Cardiac muscle cell (in vitro differentiated cells and primary cell): Measurements from ENCODE around the gene DLG4. TPM values are rescaled to one million over a fixed set of nuclear protein-coding genes. Genes with fewer than 3 reads are reported as not detected.

Source experiments
- DNase-seq, 2 donors: peaks; one replicate each; pipeline versions ENCODE4 v3.0.0 to v3.0.0-alpha.2; 2010 to 2017; ENCODE audit warnings: low read depth in 1 of 2, low spot score in 1 of 2
- H3K27ac ChIP-seq: fragments of 200-600 bp; sonication (generic); 2 replicates; pipeline ENCODE4 v1.5.1; 2016
- H3K27me3 ChIP-seq: fragments of 200-600 bp; sonication (generic); 2 replicates; pipeline ENCODE4 v1.6.0; 2016; ENCODE audit warnings: control low read depth
- H3K36me3 ChIP-seq: fragments of 200-600 bp; sonication (generic); 2 replicates; pipeline ENCODE4 v1.5.1; 2016; ENCODE audit warnings: control low read depth
- H3K4me1 ChIP-seq: fragments of 200-600 bp; sonication (generic); 2 replicates; pipeline ENCODE4 v1.8.1; 2017; ENCODE audit warnings: low read depth, mild to moderate bottlenecking, mixed run types
- H3K4me3 ChIP-seq: fragments of 200-600 bp; sonication (generic); 2 replicates; pipeline ENCODE4 v1.5.1; 2016; ENCODE audit warnings: mild to moderate bottlenecking
- H3K9me3 ChIP-seq: fragments of 200-600 bp; sonication (generic); 2 replicates; pipeline ENCODE4 v1.5.1; 2017; ENCODE audit warnings: low read depth, mild to moderate bottlenecking, control low read depth
- CTCF ChIP-seq: IDR thresholded peaks from 2 replicates; pipeline ENCODE4 v1.5.1; 2012; ENCODE audit warnings: low read depth, mild to moderate bottlenecking, low read length
- polyA plus RNA-seq: library from polyadenylated mRNA; unstranded; fragments of >200 nt; fragmentation: Nextera tagmentation; extraction: Ambion mirVana; gene quantifications from 2 replicates; pipeline ENCODE4 v1.2.1, GENCODE V29; 2016
- total RNA-seq: library from RNA; depleted of rRNA; stranded (reverse); fragments of >200 nt; gene quantifications from 2 replicates; pipeline ENCODE4 v1.2.3, GENCODE V29; 2016

The DLG4 gene
- total and polyA plus RNA-seq, 2 experiments from 2014 or later = 6.8 to 40.6 TPM

GRCh38 chr17:7261379-7262191, 41.9 kb upstream of the DLG4 start:
- Histone ChIP-seq H3K27me3 (peaks cover 44% of the 10 kb centered on the region), H3K36me3 (peaks cover 15% of the 10 kb centered on the region), H3K4me1 (peaks cover 5% of the 10 kb centered on the region), H3K27ac (no peak overlapping the region), H3K4me3 (peak overlapping the region; percentile 25), H3K9me3 (no peaks in the 10 kb centered on the region)
- no peak for DNase-seq
- TF ChIP-seq CTCF = no peak

DNA sequence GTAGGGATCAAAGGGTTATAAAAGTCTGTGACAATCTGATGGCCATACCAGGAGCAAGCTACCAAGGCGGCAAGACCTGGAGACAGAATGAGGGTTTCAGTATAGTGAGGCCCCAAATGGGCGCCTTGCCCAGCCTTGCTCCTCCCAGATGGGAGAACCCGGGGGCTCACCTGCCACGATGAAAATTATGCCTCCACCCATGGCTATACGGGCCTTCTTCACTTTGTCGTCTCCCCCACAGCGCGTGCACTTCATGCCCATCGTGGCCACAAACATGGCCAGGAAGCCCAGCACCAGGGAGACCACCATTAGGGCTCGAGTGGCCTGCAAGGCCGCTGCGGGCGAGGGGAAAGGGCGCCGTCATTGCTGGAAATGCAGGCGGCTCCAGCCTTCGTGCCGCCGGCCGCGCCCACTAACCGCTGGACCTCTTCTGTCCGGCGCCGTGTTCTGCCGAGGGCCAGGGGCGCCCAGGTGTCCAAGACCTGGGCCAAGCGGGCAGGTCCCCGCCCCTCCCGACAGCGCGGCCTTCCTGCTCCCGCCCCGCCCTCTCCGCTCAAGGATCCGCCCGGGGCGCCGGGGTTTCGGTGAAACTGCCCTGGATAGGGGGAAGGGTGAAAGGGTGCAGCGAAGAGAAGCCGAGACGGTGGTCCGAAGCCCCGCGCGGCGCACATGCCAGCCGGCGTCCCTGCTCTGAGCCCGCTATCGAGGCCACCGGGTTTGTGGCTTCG, 41.2 kb upstream of the DLG4 start:
- H3K27me3 ChIP-seq = peaks cover 44% of the 10 kb centered on the region
- H3K36me3 ChIP-seq = peaks cover 15% of the 10 kb centered on the region
- no peaks in the 10 kb centered on the region for H3K9me3 ChIP-seq
- peaks cover 5% of the 10 kb centered on the region for H3K4me1 ChIP-seq
- peak in 1 of 2 donors; percentile 53 for DNase-seq
- TF ChIP-seq CTCF = no peak
- peak overlapping the region; percentile 25 for H3K4me3 ChIP-seq
- H3K27ac ChIP-seq = no peak overlapping the region

DNA sequence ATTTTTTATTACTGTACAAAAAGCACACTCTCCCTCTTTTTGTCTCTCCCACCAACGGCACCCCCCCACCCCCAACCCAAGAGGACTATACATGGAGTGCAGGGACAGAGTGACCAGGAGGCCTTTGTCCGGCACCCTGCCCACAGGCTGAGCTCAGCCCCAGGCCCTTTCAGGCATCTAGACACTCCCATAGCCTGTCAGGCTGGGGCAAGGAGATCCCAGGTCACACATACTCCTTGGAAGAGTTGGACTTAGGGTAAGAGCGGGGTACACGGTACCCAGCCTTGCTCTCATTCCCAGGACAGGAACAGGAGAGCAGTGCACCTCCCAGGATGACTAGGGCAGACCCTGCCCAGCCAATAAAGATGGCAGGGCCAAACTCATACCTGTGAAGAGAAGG, 40.5 kb upstream of the DLG4 start:
- H3K4me3 ChIP-seq = no peak overlapping the region
- peaks cover 5% of the 10 kb centered on the region for H3K4me1 ChIP-seq
- H3K9me3 ChIP-seq = no peaks in the 10 kb centered on the region
- peaks cover 44% of the 10 kb centered on the region for H3K27me3 ChIP-seq
- H3K27ac ChIP-seq = no peak overlapping the region
- DNase-seq = no peak
- no peak for TF ChIP-seq CTCF
- peaks cover 18% of the 10 kb centered on the region for H3K36me3 ChIP-seq

- H3K27me3 ChIP-seq = peaks cover 41% of the 10 kb centered on the region
- peaks cover 18% of the 10 kb centered on the region for H3K36me3 ChIP-seq
- DNase-seq = no peak
- H3K27ac ChIP-seq = no peak overlapping the region
- no peak for TF ChIP-seq CTCF
- no peak overlapping the region for H3K4me3 ChIP-seq
- H3K4me1 ChIP-seq = peaks cover 5% of the 10 kb centered on the region
- no peaks in the 10 kb centered on the region for H3K9me3 ChIP-seq
These were observed 39.9 kb upstream of the DLG4 start for GRCh38 chr17:7259555-7259889.

DNA sequence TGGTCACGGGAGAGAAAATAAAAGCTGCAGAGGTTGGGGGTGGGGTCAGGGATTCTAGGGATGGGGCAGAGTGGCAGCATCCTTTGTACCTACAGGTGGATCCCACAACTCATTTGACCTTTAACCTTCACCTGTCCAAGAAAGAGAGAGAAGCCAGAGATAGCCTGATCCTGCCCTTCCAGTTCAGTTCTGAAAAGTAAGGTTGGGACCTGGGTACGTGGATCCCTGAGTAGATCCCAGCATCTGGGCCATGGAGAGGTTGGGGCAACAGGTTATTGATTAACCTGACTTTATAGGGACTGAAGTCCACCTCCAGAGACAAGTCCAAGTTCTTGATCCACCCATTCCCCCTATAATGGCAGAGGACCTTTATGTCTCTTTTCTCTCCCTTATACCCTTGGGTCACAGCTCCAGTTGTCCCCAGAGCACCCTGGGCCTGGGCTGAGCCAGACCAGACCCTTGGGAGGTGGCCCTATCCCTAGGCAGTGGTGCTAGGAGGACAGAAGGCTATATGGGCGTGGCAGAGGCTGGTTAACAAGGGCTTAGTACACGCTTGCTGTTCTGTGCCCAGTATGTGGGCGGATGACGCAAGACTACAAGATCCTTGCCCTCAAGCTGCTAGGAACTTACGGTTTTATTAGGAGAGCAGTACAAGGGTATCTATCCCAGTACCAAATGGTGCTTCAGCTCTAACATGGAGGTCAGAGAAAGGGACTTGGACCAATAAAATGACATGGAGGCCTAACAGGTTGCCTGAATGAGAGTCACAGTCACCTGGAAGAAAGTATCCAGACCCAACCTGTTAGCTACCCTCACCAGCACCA, 39.3 kb upstream of the DLG4 start:
- H3K27ac ChIP-seq = no peak overlapping the region
- H3K27me3 ChIP-seq = peaks cover 36% of the 10 kb centered on the region
- H3K36me3 ChIP-seq = peaks cover 22% of the 10 kb centered on the region
- no peak overlapping the region for H3K4me3 ChIP-seq
- DNase-seq = peak in 1 of 2 donors; percentile 63
- H3K9me3 ChIP-seq = no peaks in the 10 kb centered on the region
- H3K4me1 ChIP-seq = peaks cover 5% of the 10 kb centered on the region
- no peak for TF ChIP-seq CTCF
